22Rv1 (cell line): ENCODE measurements around the gene TBC1D13.

Experiments
- CTCF ChIP-seq: fragments of 450-650 bp; IDR thresholded peaks from 2 replicates; pipeline ENCODE4 v1.5.1; 2017; ENCODE audit warnings: mild to moderate bottlenecking
- ZFX ChIP-seq: fragments of 450-650 bp; IDR thresholded peaks from 2 replicates; pipeline ENCODE4 v1.6.1; 2017; ENCODE audit warnings: antibody characterized with exemption, borderline replicate concordance

GRCh38 chr9:128802482-128802881 lies 15.4 kb downstream of the TBC1D13 start:
- TF ChIP-seq CTCF (peak; percentile 19; the same call in 1 of the 2 replicates), ZFX (no peak)
